ENCODE measurements around the gene ZMYM2.
A peak's percentile ranks its signal among the peaks of the same experiment; 100 is the strongest.

ZMYM2 gene

DNA sequence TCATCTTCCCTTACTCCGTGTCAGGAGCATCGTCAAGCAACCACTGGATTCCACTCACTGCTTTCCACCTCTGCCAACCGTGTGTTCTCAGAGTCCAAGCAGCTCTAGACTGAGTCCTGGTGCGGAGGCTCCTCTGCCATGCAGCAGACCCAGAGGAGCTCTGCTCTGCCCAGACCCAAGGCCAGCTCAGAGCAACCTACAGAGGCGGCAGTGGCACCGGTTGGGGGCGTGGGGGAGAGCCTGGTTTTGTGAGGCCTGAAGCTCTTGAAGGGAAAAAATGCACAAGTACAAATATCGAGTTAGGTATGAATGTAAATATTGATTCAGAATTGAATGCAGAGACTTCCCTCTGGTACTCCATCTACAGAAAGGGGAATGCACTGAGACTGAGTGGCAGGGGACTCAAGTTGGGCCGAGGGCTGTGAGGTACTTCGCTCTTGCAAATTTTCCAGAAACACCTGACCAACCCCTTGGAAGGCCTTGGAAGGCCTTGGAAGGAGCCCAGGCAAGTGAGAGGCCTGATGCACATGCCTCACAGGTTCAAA is 155.6 kb downstream of the ZMYM2 start:
- DNase-seq: no peak

DNA sequence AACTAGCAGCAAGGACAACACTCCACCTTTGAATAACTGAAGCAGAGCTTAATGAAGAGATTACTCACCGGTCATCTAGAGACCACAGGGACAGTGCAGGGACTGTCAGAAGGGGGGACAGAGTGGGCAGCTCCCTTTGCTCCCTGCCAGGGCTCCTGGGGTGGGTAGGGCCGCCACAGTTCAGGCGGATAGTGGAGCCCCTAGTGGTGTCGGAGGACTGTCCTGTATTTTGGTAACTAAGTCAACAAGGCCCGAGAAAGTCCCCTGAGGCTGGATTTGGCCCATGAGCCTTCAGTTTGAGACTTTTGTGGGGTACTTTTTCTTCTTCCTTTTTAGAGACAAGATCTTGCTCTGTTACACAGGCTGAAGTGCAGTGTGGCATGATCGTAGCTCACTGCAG is 157.7 kb downstream of the ZMYM2 start:
- no peak for DNase-seq

DNA sequence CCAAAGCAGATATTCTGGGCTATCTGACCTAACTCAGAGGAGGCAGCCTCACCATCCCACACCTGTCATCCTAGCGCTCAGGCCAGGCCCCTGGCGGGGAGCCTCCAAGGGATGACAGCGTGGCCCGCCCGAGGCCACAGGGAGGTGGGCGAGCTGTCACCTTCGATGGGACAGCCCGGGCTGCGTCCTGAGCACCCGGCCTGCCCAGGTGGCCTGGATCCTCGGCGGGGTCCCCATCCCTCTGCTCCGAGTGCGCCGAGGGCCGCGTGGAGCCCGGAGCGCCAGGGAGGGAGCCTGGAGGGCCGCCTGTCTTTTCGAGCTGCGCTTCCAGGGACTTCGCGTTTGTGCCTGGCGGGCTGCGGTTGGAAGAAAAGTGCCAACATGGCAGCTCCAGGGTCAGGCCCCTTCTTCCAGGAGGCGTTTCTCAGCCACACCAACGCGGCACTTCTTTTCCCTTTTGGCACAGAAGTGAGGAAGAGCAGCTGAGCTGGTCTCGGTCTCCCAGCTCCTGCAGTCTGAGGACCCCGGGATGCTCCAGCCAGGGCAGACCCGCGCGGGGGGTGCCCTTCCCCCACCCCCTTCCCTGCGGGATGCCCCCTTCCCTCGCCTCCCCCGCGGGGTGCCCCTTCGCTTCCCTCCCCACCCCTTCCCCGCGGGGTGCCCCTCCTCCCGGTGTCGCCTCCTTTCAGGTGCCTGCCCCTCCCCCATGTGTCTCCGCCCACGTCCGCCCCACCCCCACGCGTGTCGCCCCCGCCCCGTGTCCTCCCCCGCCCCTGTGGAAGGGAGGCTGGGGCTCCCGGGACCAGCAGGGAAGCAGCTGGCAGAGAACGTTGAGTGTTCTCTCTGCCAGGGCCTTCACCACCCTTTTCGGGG is 160.0 kb downstream of the ZMYM2 start:
- peak; percentile 20 for DNase-seq

DNA sequence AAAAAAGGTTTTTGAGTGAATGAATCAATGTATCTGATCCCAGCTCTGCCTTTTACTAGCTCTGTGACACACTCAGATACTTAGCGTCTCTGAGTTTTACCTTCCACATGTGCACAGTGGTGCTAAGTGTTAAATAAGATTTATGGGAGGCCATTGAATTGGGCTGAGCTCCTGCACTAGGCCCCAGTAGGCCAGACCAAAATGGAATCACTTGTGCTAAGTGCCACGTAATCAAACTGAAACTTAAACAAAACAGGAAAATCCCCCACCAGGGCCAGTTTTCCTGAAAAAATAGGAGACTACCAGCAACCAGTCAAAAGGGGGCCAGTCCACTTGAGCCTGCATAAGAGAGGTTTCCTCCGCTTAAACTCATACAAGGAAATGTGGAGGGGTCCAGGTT is 161.4 kb downstream of the ZMYM2 start:
- peak; percentile 2 for DNase-seq

DNA sequence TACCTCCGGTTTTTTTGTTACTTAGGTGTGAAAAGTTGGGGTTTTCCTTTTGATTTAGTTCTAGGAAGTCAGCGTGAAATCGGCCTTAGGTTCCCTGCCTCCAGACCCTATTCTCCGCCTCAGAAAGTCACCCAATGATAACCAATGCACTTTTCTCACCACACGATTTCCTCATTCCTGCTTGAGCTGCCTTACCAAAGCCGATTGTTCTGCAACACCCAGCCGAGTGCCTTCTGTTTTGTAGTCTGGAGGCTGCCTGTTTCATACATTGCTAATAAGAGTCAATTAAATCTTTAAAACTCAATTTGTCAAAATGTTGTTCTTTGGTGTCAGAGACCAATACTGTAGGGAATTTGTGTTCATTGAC is 162.6 kb downstream of the ZMYM2 start:
- DNase-seq: no peak

DNA sequence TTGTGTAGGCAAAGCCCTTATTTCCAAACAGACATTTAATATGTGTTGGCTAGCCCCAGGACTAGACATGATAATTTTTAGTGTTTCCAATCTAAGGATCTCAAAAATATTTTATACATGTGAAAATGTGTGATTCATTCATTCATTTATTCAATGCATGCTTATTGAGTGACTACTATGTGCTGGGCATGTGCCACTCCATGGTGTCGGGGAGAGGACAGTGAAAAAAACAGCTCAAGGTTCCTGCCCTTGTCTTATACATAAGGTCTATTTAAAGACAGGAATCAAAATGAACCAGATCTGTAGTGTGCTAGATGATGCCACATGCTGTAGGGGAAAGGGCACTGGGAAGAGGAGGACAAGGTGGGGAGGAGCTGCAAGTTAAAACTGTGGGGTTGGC is 165.8 kb downstream of the ZMYM2 start:
- no peak for DNase-seq

DNA sequence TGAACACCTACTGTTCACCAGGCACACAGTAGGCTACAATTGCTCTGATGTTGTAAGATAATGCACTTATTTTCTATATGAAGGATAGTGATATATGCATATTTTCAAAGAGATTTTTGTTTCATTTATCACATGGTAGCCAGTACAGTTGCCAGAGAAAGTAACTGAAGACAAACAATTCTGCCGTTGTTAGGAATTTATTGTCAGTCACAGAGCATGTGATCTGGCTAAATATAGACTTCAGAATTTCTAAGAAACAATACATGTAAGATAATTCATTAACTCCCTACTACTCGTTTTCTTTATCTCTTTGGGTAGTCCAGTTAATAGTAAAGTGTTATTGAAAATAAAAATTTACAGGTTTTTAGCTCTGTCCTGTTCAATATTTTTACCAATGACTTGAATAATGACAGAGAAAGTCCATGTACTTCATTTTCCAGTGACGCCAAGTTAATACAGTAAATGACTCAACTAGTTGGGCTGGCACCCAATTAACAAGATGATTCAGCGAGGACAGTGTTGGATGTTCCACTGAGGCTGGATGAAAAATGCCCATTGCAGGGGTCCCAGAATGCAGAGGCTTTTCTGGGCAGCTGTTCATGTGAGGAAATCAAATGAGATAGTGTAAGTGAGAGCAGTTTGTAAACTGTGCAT is 166.7 kb downstream of the ZMYM2 start:
- DNase-seq: no peak

DNA sequence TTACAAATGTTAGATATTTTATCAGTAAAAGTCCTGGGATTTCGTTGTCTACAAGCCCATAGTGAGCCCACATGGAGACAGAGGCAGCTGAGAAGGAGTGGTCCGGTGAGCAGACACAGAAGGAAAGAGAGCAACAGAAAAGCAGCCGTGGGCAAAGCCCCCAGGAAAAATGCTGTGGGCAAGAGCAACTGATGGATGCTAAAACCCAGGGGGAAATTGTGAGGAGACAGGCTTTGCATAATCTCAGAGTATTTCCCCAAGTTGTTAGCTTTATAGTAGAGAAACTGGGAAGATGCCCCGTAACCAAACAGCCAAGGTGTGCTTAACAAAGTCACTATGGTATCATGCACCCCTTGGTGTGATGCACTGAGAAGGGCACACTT is 167.2 kb downstream of the ZMYM2 start:
- no peak for DNase-seq

DNA sequence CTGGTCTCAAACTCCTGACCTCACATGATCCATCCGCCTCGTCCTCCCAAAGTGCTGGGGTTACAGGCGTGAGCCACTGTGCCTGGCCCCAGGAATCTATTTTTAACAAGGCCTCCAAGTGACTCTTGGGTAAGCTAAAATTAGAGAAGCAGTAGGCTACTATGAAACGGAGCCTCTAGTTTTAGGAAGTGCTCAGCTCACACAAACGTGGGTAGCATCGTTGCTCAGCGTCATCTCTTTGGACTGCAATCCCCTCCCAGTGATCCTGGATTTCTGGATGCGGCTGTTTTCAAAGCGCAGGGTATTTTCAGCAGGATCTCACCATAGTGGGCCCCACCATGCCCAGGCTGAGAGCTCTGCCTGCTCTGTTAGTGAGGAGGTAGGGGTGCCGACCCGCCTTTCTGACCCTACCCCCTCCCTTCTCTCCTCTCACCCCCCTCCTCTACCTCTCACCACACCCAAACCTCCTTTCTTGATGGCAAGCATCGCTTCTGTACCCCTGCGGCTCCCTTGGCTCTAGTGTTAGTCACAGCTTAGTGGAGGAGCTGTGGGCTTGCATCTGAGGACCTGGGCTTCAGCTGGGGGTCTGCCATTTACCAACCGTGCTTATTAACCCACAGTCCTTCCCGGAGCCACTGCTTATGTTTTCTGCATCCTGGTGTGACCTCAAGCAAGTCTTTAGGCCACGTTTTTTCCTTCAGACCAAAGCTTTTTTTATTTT is 168.2 kb downstream of the ZMYM2 start:
- no peak for DNase-seq

DNA sequence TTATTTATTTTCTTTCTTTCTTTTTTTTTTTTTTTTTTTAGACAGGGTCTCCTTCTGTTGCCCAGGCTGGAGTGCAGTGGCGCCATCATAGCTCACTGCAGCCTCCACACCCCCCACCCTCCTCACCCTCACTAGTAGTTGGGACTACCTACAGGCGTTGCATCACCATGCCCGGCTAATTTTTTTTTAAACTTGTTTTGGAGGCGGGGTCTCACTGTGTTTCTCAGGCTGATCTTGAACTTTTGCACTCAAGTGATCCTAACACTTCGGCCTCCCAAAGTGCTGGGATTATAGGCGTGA is 168.7 kb downstream of the ZMYM2 start:
- no peak for DNase-seq

DNA sequence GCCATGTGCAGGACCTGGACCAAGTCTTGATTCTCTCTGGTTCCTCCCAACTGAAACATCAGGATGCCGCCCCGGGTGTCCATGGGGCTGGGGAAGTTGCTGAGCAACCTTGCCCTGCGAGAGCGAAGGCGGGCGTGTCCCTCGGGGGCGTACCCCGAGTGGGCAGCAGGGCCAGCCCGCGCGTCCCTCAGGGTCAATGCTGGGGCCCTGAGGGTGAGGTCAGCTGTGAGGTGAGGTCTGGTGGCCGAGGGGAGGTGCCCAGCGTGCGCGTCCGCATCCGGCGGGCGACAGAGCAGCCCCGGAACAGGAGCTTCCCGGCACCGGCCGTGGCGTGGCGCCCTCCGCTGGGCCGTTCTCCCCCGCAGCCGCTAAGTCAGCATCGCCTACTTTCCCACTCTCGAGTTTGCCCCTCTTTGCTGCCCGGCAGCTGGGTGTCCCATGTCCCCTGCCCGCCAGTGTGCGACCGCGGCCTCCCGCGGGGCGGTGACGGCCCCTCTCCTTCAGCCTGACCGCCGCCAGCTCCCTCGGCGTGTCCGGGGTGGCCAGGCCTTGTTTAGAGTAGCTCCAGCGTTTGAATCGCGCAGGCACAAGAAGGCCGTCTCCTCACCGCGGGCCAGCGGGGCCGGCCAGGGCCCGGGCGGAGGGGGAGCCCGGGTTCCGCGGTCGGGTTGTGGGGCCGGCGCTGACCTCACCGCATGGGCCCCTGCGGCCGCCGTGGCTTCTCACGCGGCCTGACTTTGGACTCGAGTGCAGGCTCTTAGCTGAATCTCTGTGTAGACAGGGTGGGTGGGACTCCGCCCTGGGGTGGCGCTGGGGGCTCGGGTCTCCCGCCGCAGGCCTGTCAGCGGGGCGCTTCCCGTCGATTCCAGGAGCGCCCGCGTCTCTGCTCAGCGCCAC is 169.3 kb downstream of the ZMYM2 start:
- peak; percentile 31 for DNase-seq

DNA sequence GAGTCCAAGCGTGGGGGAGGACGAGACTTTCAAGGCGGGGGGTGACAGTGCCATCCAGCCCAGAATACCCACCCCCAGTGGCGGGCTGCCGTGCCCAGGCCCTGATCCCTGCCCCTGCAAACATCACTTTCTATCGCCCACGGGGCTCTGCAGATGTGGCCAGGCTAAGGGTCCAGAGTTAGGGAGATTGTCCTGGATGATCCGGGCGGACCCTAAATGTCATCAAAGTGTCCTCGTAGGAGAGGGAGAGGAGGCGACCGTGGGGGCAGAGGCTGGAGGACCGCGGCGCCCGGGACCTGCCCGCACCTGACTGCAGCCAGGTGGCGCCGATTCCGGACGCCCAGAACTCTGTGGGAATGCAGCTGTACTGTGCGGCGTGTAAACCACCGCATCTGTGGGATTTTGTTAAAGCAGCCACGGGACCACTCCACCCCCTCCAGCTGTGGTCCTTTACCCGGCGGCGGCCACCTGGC is 170.0 kb downstream of the ZMYM2 start:
- DNase-seq: no peak

DNA sequence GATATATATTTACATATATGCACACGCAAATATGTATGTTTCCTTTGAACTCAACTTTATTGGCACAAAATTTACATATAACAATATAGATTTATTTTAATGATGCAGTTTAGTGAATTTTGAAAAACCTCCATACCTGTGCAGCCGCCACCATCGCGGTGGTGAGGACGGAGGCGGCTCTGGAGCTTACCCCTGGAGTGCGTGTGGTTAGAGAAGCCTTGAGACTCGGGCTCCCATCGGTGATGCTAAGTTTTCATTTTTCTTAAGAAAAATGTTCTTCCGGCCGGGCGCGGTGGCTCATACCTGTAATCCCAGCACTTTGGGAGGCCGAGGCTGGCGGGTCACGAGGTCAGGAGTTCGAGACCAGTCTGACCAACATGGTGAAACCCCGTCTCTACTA is 170.5 kb downstream of the ZMYM2 start:
- DNase-seq: no peak

DNA sequence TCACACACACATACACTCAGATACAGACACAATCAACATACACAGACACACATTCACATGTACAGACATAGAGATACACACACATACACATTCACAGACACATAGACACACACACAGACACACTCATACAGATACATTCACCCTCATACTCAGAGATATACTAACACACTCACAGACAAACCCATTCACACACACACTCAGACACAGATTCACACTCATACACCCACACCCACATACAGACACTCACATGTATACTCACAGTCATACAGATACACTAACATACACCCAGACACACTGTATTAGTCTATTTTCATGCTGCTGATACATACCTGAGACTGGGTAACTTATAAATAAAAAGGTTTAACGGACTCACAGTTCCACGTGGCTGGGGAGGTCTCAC is 171.5 kb downstream of the ZMYM2 start:
- no peak for DNase-seq

DNA sequence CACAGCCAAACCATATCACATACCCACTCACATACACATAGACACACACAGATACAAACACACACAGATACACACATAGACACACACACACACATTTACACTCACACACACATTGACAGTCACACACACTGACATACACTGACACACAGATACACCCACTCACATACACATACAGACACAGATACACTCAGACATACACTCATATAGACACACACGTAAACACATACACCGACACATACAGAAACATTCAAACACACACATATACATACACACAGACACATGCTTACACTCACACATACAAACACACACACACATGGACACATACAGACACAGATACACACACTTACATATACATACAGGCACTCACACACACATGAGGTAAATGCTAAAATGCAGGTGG is 172.1 kb downstream of the ZMYM2 start:
- DNase-seq: no peak

DNA sequence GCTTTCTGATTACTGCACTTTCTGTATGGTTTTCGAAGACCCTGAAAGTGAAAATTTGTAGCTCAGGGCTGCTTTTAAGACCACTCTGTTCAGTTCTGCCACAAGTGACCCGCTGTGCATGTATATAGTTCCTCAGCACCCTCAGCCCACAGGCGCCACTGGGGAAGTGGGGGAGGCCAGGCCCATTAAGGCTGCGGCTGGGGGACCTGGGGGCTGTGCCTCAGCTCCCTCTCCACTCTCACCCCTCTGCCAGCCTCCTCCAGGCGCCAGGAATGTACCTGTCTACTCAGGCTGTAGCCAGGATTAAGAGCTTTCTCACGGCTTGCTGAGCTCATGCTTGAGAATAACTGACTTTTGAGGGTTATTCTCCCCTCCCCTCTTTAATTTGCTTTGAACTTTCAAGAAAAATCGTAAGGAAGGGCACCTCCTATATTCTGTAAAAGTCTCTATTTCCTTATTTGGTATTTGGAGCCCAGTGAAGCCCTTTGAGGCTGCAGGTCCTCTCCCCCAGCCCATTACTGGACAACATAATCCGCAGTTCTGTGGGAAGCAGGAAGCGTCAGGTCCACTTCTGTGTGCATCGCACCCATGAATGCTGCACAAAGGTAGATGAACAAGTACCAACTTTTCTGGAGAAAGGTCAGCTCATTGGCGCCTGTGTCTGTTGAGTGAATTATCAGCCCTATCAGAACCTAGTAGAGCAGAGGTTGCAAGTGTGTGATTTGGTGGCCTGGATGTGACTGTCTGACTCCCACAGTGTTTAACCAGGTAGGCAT is 172.7 kb downstream of the ZMYM2 start:
- DNase-seq: no peak

DNA sequence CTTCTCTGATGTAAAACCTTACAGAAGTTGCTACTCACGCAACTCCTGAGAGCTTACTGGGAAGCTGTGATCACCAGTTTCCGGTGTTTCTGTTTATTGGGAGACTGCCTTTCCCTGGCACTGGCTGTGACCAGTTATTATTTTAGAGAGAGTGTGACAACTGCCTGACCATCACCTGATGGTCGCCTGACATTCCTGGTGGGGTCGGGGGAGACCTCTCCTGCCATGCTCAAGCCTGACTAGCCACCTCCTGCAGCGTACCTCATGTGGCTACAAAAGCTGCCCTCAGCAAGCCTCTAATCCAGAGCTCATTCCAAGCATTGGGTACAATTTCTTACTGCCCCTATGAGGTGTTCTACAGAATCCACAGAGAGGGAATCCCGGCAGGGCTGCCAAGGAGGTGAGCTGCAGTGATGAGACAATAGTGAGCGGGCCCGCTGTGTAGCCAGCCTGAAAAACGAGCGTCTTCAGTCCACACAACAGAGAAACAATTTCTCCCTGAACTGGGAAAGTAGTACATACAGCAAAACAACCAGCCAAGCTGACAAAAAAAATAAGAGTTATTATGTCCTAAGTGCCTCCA is 173.6 kb downstream of the ZMYM2 start:
- DNase-seq: no peak

DNA sequence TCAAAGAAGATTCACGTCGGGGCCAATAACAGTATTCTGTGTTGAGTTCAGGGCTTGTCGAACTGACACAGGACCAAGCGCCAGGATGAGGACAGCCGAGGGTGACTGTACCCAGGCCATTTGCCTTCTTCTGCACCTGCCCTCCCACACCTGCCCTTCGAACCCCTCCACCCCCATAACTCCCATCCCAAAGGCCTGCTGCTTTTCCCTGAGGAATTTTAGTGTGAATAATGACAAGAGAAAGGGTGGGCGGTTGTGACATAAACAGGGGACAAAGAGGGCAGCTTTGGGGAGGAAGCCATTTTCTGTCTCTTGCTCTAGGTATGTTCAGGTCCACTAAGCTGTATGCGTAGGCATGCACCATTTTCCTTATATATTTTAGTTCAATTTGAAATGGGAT is 176.2 kb downstream of the ZMYM2 start:
- no peak for DNase-seq

DNA sequence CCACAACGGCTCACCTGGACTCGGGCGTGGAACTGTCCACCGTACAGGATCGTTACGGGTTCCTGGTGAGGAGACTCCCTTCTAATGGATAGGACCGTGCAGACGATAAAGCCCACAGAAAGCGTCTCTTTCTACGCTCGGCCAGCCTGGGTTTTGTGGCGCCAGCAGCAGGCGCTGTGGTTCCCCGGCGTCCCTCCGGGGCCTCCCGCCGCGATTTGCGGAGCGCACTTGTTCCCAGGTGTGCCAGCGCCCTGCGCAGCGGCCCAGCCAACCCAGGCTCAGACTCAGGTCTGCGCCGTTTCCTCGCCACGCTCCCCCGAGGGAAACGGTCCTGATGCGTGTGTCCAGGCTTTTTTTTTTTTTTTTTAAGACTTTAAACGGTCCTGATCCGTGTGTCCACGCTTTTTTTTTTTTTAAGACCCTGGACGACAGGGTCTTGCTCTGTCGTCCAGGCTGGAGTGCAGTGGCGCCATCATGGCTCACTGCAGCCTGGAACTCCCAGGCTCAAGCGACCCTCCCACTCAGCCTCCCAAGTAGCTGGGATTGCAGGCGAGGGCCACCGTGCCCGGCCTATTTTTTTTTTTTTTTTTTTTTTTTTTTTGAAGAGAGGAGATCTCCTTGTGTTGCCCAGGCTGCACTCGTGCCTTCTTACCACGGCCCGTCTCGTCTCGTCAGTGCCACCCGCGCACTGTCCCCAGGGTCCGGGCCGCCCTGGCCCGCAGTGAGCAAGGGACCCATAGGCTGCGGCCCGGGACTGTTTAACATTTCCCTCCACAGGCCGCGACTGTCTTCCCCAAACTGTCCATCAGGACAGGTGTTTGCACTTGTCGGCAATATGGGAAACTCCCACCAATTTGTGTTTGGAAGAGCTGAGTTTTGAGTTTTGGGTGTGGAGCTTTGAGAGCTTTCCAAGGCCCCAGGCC is 178.5 kb downstream of the ZMYM2 start:
- no peak for DNase-seq

DNA sequence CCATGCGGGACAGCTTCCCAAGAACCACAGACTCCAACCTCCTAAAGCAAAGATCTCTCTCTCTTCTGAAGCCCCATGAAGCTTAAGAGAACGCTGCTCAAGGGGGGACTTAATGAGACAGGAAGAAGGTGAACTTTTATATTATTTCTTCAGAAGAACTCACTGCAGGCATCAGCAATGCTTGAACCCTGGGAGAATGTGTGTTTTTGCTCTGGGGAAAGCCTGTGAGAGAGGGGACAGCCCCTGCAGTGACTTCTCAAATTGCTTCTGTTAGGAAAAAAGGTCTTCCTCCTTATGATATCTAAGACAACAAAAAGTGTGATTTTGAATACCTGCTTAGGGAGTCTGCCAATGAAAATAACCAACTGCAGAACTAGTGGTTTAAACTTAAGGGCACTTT is 179.3 kb downstream of the ZMYM2 start:
- no peak for DNase-seq
